Measurements from ENCODE around the gene TMCO4.

Gene TMCO4

DNA sequence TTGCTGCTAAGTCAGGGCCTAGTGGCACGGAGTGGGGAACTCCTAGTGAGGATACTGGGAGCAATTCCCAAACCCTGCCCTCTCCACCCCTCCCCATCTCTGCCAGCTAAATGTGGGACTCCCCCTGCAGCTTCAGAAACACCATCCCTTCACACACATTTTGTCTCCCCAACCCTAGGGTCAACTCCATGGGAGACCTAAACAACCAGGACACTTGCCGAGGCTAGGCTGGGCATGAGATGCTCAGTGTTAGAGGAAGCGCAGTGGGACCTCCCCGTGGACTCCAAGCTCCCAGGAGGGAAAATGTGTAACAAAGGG, 13.9 kb upstream of the TMCO4 start:
- no peak overlapping the region for H3K27ac ChIP-seq (ENCODE audit: extremely low read depth, low read depth, low read length)
- CTCF ChIA-PET: interaction anchor here (0.6 to 5.0 kb wide), 3 partner anchors 51 to 98 kb away, joined by 3 to 27 read pairs (median 7); no protein-coding TSS in a partner anchor
- no peak overlapping the region for H3K4me3 ChIP-seq (ENCODE audit: low read depth, low read length)
- POLR2A ChIA-PET: no interaction called here
- no peak for TF ChIP-seq ZNF10 (tag by site-specific recombination; IDR thresholded peaks at IDR 0.05)
- TF ChIP-seq ZNF585B (tag by site-specific recombination; IDR thresholded peaks at IDR 0.05): peak; percentile 57
- TF ChIP-seq PRDM4 (tag by site-specific recombination; IDR thresholded peaks at IDR 0.05): 0 out of 2 replicates have a peak, but pooled peaks have one; percentile 2
- no peaks in the 10 kb centered on the region for H3K36me3 ChIP-seq (ENCODE audit: control insufficient read depth in 2 of 2, insufficient read depth in 1 of 2, low read length in 2 of 2)
- H3K9me3 ChIP-seq (ENCODE audit: control insufficient read depth, insufficient read depth, low read depth, low read length): no peaks in the 10 kb centered on the region
- peaks cover 4% of the 10 kb centered on the region; the same call in 1 of the 2 replicates for H3K4me1 ChIP-seq (ENCODE audit: control insufficient read depth, insufficient read depth, low read length)

- ChIA-PET CTCF (interaction anchor here (2.2 to 5.0 kb wide), 2 partner anchors 51 to 97 kb away, joined by 7 to 27 read pairs; no protein-coding TSS in a partner anchor), POLR2A (no interaction called here)
- H3K4me1 ChIP-seq (ENCODE audit: control insufficient read depth, insufficient read depth, low read length): peaks cover 4% of the 10 kb centered on the region; the same call in 1 of the 2 replicates
- TF ChIP-seq ZNF211 (tag by site-specific recombination; IDR thresholded peaks at IDR 0.05; ENCODE audit: low read depth) (no peak), FEZF1 (tag by site-specific recombination; IDR thresholded peaks at IDR 0.05) (peak; percentile 55; the same call in 1 of the 2 replicates), ELK4 (IDR thresholded peaks at IDR 0.05; ENCODE audit: borderline replicate concordance, low read depth, low read length) (no peak), ZFHX2 (tag by site-specific recombination; conservative IDR thresholded peaks at IDR 0.05) (peak; percentile 28; the same call in 1 of the 2 replicates), ZNF549 (tag by site-specific recombination; IDR thresholded peaks at IDR 0.05) (peak; percentile 50; the same call in 1 of the 2 replicates), PRDM4 (tag by site-specific recombination; IDR thresholded peaks at IDR 0.05) (peak; percentile 37; the same call in 1 of the 2 replicates), ZNF335 (tag by site-specific recombination; conservative IDR thresholded peaks at IDR 0.05) (no peak), ZNF530 (tag by site-specific recombination; IDR thresholded peaks at IDR 0.05; ENCODE audit: low read depth) (no peak), ZNF280D (tag by site-specific recombination; IDR thresholded peaks at IDR 0.05) (no peak), EGR2 (tag by site-specific recombination; IDR thresholded peaks at IDR 0.05; ENCODE audit: low read depth) (0 out of 2 replicates have a peak, but pooled peaks have one; percentile 22), OSR2 (tag by site-specific recombination; IDR thresholded peaks at IDR 0.05) (peak; percentile 45), ZNF23 (tag by site-specific recombination; IDR thresholded peaks at IDR 0.05; ENCODE audit: borderline replicate concordance) (no peak), ZNF843 (tag by site-specific recombination; IDR thresholded peaks at IDR 0.05) (peak; percentile 57; the same call in 1 of the 2 replicates)
- TF ChIP-seq, protein P1, sequence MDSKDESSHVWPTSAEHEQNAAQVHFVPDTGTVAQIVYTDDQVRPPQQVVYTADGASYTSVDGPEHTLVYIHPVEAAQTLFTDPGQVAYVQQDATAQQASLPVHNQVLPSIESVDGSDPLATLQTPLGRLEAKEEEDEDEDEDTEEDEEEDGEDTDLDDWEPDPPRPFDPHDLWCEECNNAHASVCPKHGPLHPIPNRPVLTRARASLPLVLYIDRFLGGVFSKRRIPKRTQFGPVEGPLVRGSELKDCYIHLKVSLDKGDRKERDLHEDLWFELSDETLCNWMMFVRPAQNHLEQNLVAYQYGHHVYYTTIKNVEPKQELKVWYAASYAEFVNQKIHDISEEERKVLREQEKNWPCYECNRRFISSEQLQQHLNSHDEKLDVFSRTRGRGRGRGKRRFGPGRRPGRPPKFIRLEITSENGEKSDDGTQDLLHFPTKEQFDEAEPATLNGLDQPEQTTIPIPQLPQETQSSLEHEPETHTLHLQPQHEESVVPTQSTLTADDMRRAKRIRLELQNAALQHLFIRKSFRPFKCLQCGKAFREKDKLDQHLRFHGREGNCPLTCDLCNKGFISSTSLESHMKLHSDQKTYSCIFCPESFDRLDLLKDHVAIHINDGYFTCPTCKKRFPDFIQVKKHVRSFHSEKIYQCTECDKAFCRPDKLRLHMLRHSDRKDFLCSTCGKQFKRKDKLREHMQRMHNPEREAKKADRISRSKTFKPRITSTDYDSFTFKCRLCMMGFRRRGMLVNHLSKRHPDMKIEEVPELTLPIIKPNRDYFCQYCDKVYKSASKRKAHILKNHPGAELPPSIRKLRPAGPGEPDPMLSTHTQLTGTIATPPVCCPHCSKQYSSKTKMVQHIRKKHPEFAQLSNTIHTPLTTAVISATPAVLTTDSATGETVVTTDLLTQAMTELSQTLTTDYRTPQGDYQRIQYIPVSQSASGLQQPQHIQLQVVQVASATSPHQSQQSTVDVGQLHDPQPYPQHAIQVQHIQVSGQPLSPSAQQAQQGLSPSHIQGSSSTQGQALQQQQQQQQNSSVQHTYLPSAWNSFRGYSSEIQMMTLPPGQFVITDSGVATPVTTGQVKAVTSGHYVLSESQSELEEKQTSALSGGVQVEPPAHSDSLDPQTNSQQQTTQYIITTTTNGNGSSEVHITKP (tag by site-specific recombination; IDR thresholded peaks at IDR 0.05): no peak
- H3K4me3 ChIP-seq (ENCODE audit: low read depth, low read length): no peak overlapping the region
- H3K27ac ChIP-seq (ENCODE audit: extremely low read depth, low read depth, low read length): no peak overlapping the region
- no peaks in the 10 kb centered on the region for H3K36me3 ChIP-seq (ENCODE audit: control insufficient read depth in 2 of 2, insufficient read depth in 1 of 2, low read length in 2 of 2)
- no peaks in the 10 kb centered on the region for H3K9me3 ChIP-seq (ENCODE audit: control insufficient read depth, insufficient read depth, low read depth, low read length)
Observed at GRCh38 chr1:19812875-19813642, 13.3 kb upstream of the TMCO4 start.
